NCI-H2196 treated with DMSO at 0.1 percent for 48 hours (cell line): ENCODE measurements around the gene TUBA8.

Source experiments
- DNase-seq: peaks from one replicate; lab custom pipeline; 2025; ENCODE audit not compliant: unreplicated experiment; lab: John Stamatoyannopoulos, UW

Gene TUBA8

DNA sequence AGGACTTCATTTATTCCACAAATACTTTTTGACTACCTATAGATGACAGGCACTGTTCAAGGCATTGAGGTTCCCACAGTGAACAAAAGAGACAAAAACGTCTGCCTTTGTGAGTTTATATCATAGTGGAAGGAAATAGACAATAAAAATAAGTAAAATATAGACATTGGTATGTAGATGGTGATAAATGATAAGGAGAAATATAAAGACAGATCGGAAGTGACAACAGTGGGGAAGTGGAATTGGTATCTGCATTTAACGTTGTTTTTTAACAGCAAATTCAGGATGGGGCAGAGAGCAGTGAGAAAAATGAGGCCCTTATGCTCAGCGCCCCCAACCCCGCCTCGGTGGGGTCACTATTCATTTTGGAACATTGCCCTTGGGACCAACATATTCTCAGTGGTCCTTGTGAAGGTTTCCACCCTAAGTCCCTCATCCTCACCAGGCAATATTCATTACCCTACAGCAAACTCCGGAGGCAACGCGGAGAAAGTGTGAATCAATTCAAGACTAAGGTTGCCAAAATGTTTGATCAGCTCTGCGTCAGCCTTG lies 33.4 kb upstream of the TUBA8 start:
- no peak for DNase-seq

- peak; percentile 88 for DNase-seq
Observed at GRCh38 chr22:18077639-18078328, 32.8 kb upstream of the TUBA8 start, which contains the start of gene PEX26. Gene PEX26 (plus strand): TSS chr22:18077990. CDS start chr22:18078377, 387 bp downstream.

DNA sequence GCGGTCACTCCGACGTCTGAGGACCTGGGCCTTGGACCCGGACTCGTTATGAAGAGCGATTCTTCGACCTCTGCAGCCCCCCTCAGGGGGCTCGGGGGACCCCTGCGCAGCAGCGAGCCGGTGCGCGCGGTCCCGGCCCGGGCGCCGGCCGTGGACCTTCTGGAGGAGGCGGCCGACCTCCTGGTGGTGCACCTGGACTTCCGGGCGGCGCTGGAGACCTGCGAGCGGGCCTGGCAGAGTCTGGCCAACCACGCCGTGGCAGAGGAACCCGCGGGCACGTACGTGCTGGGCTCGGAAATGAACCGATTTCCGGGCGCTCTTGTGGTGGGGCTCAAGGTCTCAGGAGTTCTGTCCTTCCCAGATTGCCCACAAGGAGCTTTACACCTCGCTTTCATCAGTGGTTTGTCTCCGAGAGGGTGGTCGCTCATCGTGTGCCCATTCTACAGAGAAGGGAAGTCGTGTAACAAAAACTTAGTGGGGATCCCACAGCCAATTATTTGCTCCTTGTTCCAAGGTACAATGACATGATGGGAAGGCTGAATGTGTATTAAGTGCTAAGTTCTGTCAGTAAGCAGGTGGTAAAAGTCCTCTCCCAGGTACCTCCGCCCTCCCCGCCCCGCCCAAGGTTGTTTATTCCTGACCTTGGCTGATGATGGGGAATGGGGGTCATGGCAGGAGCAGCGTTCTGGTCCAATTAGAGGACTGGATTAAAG lies 32.1 kb upstream of the TUBA8 start:
- no peak for DNase-seq

DNA sequence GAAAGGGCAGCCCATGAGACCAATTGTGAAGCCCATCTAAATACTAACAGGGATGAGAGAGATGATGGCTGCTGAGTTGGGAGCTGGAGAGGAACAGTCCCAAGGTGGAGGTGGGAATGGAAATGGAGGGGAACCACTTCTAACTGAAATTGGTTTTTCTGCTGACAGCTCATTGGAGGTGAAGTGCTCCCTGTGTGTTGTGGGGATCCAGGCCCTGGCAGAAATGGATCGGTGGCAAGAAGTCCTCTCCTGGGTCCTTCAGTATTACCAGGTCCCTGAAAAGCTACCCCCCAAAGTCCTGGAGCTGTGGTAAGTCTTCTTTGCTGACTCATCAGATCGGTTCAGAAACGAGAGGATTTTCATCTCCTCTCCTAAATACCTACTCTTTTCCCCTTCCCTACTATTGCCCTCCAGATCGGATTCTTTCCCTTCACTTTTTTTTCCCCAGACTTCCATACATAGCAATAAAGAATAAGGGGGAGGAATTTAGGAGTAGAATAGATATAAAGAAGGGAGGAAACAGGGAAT lies 30.8 kb upstream of the TUBA8 start:
- no peak for DNase-seq

GRCh38 chr22:18081416-18081815 lies 29.2 kb upstream of the TUBA8 start:
- DNase-seq: no peak

GRCh38 chr22:18082467-18082866 lies 28.1 kb upstream of the TUBA8 start:
- DNase-seq: no peak

DNA sequence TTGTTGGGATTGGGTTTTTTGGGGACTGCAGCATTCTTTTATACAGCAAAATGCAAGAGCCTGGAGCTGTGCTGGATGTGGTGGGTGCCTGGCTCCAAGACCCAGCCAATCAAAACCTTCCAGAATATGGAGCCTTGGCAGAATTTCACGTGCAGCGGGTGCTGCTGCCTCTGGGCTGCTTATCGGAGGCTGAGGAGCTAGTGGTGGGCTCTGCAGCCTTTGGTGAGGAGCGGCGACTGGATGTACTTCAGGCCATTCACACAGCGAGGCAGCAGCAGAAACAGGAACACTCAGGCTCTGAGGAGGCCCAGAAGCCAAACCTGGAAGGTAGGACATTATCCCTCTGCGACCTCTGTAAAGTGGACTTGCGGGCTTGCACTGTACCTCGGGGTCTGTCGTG lies 27.2 kb upstream of the TUBA8 start:
- no peak for DNase-seq

DNA sequence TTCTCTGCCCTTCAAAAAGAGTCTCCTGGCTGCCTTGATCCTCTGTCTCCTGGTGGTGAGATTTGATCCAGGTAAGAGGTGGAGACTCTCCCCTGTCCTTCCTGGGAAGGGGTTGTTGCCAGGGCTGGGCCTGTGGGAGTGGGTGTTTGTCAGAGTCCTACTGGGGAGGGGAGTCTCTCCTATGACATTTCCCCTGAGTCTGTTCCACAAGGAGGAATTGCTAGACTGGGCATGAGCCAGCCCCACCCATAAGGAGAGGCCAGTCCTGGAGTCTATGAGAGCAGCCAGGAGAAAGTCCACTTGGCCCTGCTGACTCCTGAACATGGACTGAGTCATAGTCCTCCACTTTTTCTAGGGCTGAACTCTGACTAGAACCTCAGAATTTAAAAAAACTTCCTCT lies 25.4 kb upstream of the TUBA8 start:
- no peak for DNase-seq

DNA sequence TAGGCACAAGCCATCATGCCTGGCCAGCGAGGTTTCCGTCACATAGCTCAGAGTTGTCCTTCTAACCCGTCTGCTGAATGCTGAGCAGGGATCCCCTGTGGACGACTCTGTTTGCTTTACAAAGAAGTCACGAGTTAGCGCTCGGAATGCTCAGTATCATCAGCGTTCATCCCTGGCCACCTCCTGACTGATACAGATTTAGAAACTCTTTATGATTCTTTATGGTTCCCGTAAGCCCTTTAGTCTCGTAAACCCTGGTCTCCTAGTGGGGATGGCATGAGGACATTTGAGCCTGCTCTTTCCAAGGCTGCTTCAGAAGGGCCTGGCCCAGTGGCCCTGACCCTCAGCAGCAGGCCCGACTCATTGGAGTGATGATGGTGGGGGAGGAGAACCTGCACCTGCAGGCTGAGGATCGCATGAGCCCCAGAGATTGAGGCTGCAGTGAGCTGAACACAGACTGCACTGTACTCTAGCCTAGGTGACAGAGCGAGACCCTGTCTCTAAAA lies 23.2 kb upstream of the TUBA8 start:
- no peak for DNase-seq

GRCh38 chr22:18088825-18089568 lies 21.6 kb upstream of the TUBA8 start:
- no peak for DNase-seq

DNA sequence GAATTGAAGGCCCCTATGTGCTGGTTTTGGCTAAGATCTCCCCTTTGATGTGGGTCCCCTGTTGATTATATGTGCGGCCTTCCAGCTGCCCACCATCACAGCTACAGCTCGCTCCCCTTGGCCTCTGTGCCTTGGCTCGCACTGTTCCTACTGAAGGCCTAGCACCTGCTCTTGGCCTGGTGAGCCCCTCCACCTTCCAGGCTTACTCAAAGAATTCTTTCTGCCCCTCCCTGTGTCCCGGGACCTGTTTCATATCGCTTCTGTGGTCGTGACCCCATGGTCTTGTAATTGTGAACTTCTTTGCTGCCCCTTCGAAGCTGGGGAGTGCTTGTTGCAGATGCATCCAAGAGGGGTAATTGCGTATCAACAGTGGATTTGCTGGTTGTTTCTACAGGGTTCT lies 20.3 kb upstream of the TUBA8 start:
- no peak for DNase-seq

DNA sequence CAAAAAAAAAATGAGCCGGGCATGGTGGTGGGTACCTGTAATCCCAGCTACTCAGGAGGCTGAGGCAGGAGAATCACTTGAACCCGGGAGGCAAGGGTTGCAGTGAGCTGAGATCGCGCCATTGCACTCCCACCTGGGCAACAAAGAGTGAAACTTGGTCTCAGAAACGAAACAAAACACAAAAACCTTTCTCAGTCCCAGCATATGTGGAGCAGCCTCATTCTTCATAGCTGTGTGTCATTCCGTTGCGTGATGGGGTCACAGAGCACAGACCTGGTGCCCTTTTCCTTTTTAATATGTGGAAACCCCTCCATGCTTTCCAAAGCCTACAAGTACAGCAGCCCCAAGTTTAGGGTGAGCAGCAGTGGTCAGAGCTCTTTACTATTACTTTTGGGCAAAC lies 19.1 kb upstream of the TUBA8 start:
- DNase-seq: no peak

DNA sequence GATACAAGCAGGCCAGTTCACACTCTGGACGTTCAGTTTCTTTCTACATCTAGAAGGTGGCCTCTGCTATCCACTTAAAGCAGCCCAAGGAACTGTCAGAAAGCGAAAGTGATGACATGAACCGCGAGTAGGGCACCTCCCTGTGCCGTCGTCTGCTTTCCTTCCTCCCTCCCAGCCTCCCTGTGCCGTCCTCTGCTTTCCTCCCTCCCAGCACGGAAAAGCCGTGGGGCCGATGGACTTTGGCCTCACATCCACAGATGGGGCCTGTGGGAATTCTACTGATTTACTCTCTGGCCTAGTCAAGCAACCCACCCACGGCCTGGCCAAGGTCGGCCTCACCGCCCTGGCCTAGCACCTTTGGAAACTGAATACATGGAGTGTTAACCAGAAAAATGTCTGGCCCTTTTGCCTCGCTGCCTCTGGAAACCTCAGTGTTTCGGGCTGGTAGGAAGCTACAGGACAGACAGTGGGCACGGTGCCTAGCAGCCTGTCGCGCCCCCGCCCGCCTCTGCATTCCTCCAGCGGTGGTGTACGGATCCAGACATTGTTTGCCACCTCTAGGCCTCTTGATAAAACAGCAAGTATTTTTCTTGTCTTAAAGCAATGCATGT lies 18.6 kb upstream of the TUBA8 start:
- no peak for DNase-seq

DNA sequence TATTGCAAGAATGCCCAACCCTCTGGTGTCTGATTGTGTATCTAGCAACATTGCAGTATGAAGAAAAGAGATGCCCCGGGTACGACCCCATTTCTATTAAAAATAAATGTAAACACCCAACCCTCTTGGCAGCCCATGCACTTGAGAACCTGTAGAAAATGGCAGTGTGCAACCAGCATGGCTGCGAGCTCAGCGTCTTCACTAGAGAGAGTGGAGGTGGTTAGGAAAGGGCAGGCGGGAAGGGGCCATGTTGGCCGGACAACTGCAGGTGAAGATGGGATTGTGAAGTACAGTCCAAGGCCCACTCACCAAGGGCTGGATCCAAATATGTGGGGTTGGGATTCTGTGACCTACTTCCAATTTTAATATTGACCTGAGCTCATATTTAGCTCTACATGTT lies 16.9 kb upstream of the TUBA8 start:
- no peak for DNase-seq

DNA sequence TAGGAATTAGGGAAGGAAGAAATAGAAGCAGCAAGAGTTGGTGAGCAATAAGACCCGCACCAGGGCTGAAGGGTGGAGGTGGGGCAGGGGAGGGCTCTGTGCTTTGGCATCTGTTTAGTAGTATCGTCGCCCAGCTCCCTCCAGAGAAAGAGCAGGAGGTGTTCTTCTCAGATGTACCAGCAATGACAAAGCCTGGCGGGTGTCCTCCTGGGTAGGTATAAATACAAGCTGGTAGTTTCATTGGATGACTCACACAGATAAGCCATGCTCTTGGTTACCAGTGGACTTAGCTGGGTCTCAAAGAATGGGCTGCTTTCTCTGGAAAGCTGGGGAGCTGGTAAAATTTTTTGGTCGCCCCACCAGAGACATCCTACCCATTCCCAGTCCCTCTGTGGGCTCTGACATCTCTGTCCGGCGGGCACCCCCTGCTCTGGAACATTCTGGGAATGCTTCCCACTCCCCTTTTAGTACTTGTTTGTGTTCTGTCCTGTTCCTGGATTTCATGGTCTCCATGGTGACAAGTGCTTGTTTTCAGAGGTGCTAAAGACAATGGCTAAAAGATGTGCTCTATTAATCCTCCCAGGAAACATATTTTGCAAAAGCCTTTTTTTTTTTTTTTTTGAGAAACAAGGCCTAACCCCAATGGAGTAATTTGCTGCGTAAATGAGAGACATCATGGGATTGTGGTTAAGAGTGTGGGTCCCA lies 15.4 kb upstream of the TUBA8 start:
- DNase-seq: no peak

DNA sequence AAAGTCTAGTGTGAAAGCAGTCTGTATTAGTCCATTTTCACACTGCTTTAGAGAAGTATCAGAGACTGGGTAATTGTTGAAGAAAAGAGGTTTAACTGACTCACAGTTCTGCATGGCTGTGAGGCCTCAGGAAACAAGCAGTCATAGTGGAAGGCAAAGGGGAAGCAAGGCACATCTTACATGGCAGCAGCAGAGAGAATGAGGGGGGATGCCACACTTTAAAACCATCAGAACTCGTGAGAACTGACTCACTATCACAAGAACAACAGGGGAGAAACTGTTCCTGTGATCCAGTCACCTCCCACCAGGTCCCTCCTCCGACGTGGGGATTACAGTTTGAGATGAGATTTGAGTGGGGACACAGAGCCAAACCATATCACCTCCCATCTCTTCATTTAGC lies 13.8 kb upstream of the TUBA8 start:
- no peak for DNase-seq

GRCh38 chr22:18100781-18101180 lies 9.8 kb upstream of the TUBA8 start:
- DNase-seq: no peak

GRCh38 chr22:18101536-18101935 lies 9.1 kb upstream of the TUBA8 start:
- no peak for DNase-seq

DNA sequence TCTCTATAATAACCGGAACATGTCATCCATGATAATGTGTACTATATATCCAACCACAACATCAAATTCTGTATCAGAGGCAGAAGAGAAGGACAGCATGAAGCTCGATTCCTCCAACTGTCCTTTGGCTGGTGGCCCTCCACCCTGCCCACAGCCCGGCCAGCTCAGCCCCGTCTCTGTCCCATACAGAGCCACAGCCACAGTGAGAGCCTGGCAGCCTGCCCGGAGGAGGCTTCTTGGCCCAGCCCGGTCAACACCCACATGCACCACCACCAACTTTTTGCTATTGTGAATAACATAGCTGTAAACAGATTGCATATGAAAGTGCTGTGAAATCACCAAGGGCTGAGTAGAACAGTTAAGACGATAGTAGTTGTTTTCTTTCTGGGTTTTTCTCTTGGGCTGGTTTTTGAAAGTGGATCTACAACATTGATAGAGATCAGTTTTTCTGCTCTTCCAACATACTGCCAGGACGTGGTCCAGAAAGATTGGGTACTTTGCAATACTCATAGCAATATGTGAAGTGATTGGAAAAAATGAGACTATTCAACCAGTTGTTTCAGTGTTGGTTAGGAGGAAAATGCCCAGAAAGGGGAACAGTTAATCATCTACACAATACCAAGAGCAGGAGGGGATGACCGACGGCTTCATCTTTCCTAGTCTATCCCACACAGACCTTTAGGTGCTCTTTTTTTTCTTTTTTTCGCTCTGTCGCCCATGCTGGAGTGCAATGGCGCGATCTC lies 6.9 kb upstream of the TUBA8 start:
- DNase-seq: no peak

- no peak for DNase-seq
Observed at GRCh38 chr22:18104566-18104965, 6.0 kb upstream of the TUBA8 start.
